ENCODE results near the gene NCOA7.

Gene NCOA7

GRCh38 chr6:125944434-125944816 is 153.7 kb downstream of the NCOA7 start:
- H3K4me3 ChIP-seq (ENCODE audit: low read length) = no peak overlapping the region
- H3K9ac ChIP-seq (ENCODE audit: low read length) = no peak overlapping the region
- H3K4me1 ChIP-seq (ENCODE audit: low read length) = no peaks in the 10 kb centered on the region
- no peaks in the 10 kb centered on the region for H3K36me3 ChIP-seq (replicated peaks; ENCODE audit: low read depth, low read length)
- no peaks in the 10 kb centered on the region for H3K79me2 ChIP-seq (ENCODE audit: low read length)
- no peak overlapping the region for H2AFZ ChIP-seq (ENCODE audit: low read depth, low read length)
- H3K4me2 ChIP-seq (ENCODE audit: low read length) = no peak overlapping the region
- no peak overlapping the region for H3K27ac ChIP-seq (ENCODE audit: low read length)
- no peak for TF ChIP-seq EZH2phosphoT487 (IDR thresholded peaks at IDR 0.05; ENCODE audit: low read depth)
- TF ChIP-seq CTCF (IDR thresholded peaks at IDR 0.05; ENCODE audit: low read depth, low read length) = no peak
- H3K9me3 ChIP-seq (ENCODE audit: insufficient read depth, low read length) = no peaks in the 10 kb centered on the region
- H4K20me1 ChIP-seq (ENCODE audit: insufficient read depth, low read length) = no peaks in the 10 kb centered on the region
- H3K27me3 ChIP-seq (ENCODE audit: low read depth, low read length) = no peaks in the 10 kb centered on the region

- Histone ChIP-seq H3K36me3 (replicated peaks; ENCODE audit: low read depth, low read length) (no peaks in the 10 kb centered on the region), H3K4me3 (ENCODE audit: low read length) (no peak overlapping the region), H3K27ac (ENCODE audit: low read length) (no peak overlapping the region), H3K27me3 (ENCODE audit: low read depth, low read length) (no peaks in the 10 kb centered on the region), H3K4me2 (ENCODE audit: low read length) (no peak overlapping the region), H3K9ac (ENCODE audit: low read length) (no peak overlapping the region), H3K9me3 (ENCODE audit: insufficient read depth, low read length) (no peaks in the 10 kb centered on the region), H4K20me1 (ENCODE audit: insufficient read depth, low read length) (no peaks in the 10 kb centered on the region), H3K79me2 (ENCODE audit: low read length) (no peaks in the 10 kb centered on the region), H3K4me1 (ENCODE audit: low read length) (no peaks in the 10 kb centered on the region), H2AFZ (ENCODE audit: low read depth, low read length) (no peak overlapping the region)
- TF ChIP-seq EZH2phosphoT487 (IDR thresholded peaks at IDR 0.05; ENCODE audit: low read depth) (no peak), CTCF (IDR thresholded peaks at IDR 0.05; ENCODE audit: low read depth, low read length) (no peak)
Observed at GRCh38 chr6:125944896-125945295, 154.1 kb downstream of the NCOA7 start.

- Histone ChIP-seq H3K4me1 (ENCODE audit: low read length) (no peaks in the 10 kb centered on the region), H4K20me1 (ENCODE audit: insufficient read depth, low read length) (no peaks in the 10 kb centered on the region), H3K36me3 (replicated peaks; ENCODE audit: low read depth, low read length) (no peaks in the 10 kb centered on the region), H3K4me2 (ENCODE audit: low read length) (no peak overlapping the region), H3K9ac (ENCODE audit: low read length) (no peak overlapping the region), H2AFZ (ENCODE audit: low read depth, low read length) (no peak overlapping the region), H3K79me2 (ENCODE audit: low read length) (no peaks in the 10 kb centered on the region), H3K9me3 (ENCODE audit: insufficient read depth, low read length) (no peaks in the 10 kb centered on the region), H3K4me3 (ENCODE audit: low read length) (no peak overlapping the region), H3K27me3 (ENCODE audit: low read depth, low read length) (no peaks in the 10 kb centered on the region), H3K27ac (ENCODE audit: low read length) (no peak overlapping the region)
- no peak for TF ChIP-seq EZH2phosphoT487 (IDR thresholded peaks at IDR 0.05; ENCODE audit: low read depth)
Observed at GRCh38 chr6:125945378-125946141, 154.8 kb downstream of the NCOA7 start.

- Histone ChIP-seq H3K27ac (ENCODE audit: low read length) (no peak overlapping the region), H3K4me1 (ENCODE audit: low read length) (no peaks in the 10 kb centered on the region), H3K36me3 (replicated peaks; ENCODE audit: low read depth, low read length) (no peaks in the 10 kb centered on the region), H4K20me1 (ENCODE audit: insufficient read depth, low read length) (no peaks in the 10 kb centered on the region), H2AFZ (ENCODE audit: low read depth, low read length) (no peak overlapping the region), H3K4me3 (ENCODE audit: low read length) (no peak overlapping the region), H3K9ac (ENCODE audit: low read length) (no peak overlapping the region), H3K79me2 (ENCODE audit: low read length) (no peaks in the 10 kb centered on the region), H3K27me3 (ENCODE audit: low read depth, low read length) (no peaks in the 10 kb centered on the region), H3K9me3 (ENCODE audit: insufficient read depth, low read length) (no peaks in the 10 kb centered on the region), H3K4me2 (ENCODE audit: low read length) (no peak overlapping the region)
- TF ChIP-seq EZH2phosphoT487 (IDR thresholded peaks at IDR 0.05; ENCODE audit: low read depth) = no peak
- TF ChIP-seq CTCF (IDR thresholded peaks at IDR 0.05; ENCODE audit: low read depth, low read length) = no peak
Observed at GRCh38 chr6:125947615-125948014, 156.9 kb downstream of the NCOA7 start.

All from OCI-LY3 (cell line).